RCC 7860 (cell line): ENCODE measurements around the gene TRABD2B.

Experiments
- DNase-seq: peaks from one replicate; pipeline ENCODE4 v3.0.0-alpha.2; 2015; ENCODE audit warnings: low spot score
- FAIRE-seq: peaks from 2 replicates; lab custom pipeline; 2012; peaks lifted over from hg19 to GRCh38; lab: Jason Lieb, UNC

Gene TRABD2B

GRCh38 chr1:47997289-47998200 lies at the start of gene TRABD2B:
Gene TRABD2B (minus strand): TSS chr1:47997385.
- DNase-seq = peak; percentile 77
- no peak for FAIRE-seq

- DNase-seq = no peak
- no peak for FAIRE-seq
Measured at GRCh38 chr1:48044311-48044710, 47.1 kb upstream of the TRABD2B start.

- DNase-seq (peak; percentile 39), FAIRE-seq (no peak)
Measured at GRCh38 chr1:48043622-48044021, 46.4 kb upstream of the TRABD2B start.

- no peak for FAIRE-seq
Measured at GRCh38 chr1:48040154-48040553, 43.0 kb upstream of the TRABD2B start.

GRCh38 chr1:48039088-48040054 lies 42.2 kb upstream of the TRABD2B start:
- DNase-seq (peak; percentile 39), FAIRE-seq (peak; percentile 72)

More at GRCh38 chr1:48040154-48040553, 43.0 kb upstream of the TRABD2B start:
- no peak for DNase-seq

- DNase-seq (no peak), FAIRE-seq (no peak)
Measured at GRCh38 chr1:48038270-48038767, 41.1 kb upstream of the TRABD2B start.

GRCh38 chr1:48036710-48037355 lies 39.6 kb upstream of the TRABD2B start:
- FAIRE-seq (peak; percentile 98), DNase-seq (peak; percentile 88)

GRCh38 chr1:48035371-48036141 lies 38.4 kb upstream of the TRABD2B start:
- FAIRE-seq = no peak
- no peak for DNase-seq

- FAIRE-seq (no peak), DNase-seq (no peak)
Measured at GRCh38 chr1:48033495-48034045, 36.4 kb upstream of the TRABD2B start.

- peak; percentile 16 for DNase-seq
- FAIRE-seq = no peak
Measured at GRCh38 chr1:48031676-48032075, 34.5 kb upstream of the TRABD2B start.

GRCh38 chr1:48030696-48031365 lies 33.6 kb upstream of the TRABD2B start:
- DNase-seq = no peak
- no peak for FAIRE-seq

GRCh38 chr1:48030211-48030610 lies 33.0 kb upstream of the TRABD2B start:
- FAIRE-seq (no peak), DNase-seq (no peak)

GRCh38 chr1:48028218-48029069 lies 31.3 kb upstream of the TRABD2B start:
- no peak for FAIRE-seq
- no peak for DNase-seq

GRCh38 chr1:48027533-48027835 lies 30.3 kb upstream of the TRABD2B start:
- DNase-seq (no peak), FAIRE-seq (no peak)

- no peak for DNase-seq
- no peak for FAIRE-seq
Measured at GRCh38 chr1:48026701-48027532, 29.7 kb upstream of the TRABD2B start.

- DNase-seq (peak; percentile 78), FAIRE-seq (peak; percentile 82)
Measured at GRCh38 chr1:48026275-48026674, 29.1 kb upstream of the TRABD2B start.

- FAIRE-seq (no peak), DNase-seq (no peak)
Measured at GRCh38 chr1:48025076-48025475, 27.9 kb upstream of the TRABD2B start.
